GM12874 (cell line): ENCODE data around the gene GOLGA6L10.

ENCODE experiments used
- CTCF ChIP-seq: IDR thresholded peaks from 2 replicates; pipeline ENCODE4 v1.5.1; 2011; ENCODE audit warnings: low read depth, mild to moderate bottlenecking, control low read depth, low read length, moderate library complexity; ENCODE audit not compliant: insufficient read depth

The GOLGA6L10 gene

GRCh38 chr15:82298032-82298431 is 51.2 kb downstream of the GOLGA6L10 start:
- TF ChIP-seq CTCF: no peak

GRCh38 chr15:82297546-82297945 is 51.7 kb downstream of the GOLGA6L10 start:
- TF ChIP-seq CTCF: no peak

- no peak for TF ChIP-seq CTCF
Measured at GRCh38 chr15:82294061-82294690, 55.1 kb downstream of the GOLGA6L10 start.

- TF ChIP-seq CTCF: no peak
Measured at GRCh38 chr15:82292271-82292670, 57.0 kb downstream of the GOLGA6L10 start.
